Measurements from ENCODE around the gene PUDP.

The PUDP gene

DNA sequence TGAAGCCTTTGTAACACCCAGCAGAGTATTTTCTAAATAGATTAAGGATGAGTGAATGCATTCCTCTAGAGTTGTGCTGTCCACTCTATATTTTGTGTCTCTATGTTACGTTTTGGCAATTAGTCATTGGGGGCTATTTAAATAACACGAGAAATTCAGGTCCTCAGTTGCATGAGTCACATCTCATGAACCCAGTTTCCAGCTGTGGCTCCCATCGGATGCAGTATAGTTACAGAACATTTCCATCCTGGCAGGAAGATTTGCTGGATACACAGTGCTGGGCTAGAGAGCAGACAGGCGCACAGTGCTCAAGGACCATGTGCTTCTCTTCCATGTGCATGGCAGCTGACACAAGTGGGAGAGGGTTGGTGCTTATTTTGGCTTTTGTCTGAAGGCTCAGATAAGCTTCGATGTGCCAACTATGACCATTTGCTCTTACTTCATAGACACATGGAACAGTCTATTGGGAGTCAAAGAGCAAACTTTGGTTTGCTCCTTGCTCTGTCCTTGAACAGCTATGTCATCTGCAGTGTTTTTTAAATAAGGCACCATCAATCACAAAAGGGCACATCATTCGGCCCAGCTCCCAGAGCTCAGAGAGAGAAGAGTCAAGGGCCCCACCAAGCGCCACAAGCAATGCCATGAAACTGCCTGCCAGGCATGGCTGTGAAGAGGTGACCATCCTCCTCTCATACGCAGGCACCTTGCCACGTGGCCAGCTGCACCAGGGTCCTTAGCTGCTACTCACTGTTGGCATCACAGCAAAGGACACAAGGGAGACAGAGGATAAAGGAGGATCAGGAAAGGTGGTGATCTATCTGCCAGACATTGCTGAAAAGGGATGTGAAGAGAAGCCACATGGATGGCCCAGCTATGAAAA is 8.5 kb downstream of the PUDP start:
- Histone ChIP-seq H3K27ac (peak overlapping the region; percentile 18), H3K36me3 (replicated peaks) (no peaks in the 10 kb centered on the region), H3K4me3 (ENCODE audit: low read depth, low read length) (no peak overlapping the region), H3K27me3 (replicated peaks) (no peaks in the 10 kb centered on the region)
- no peak for TF ChIP-seq CTCF (IDR thresholded peaks at IDR 0.05; ENCODE audit: low read depth, low read length, missing control alignments)
- in situ Hi-C loops (cut with HindIII; ENCODE audit: low pct_ligation_motif_present, low sequenced_read_pairs) = no loop called here
- peak; percentile 80 for DNase-seq

- no peak for TF ChIP-seq CTCF (IDR thresholded peaks at IDR 0.05; ENCODE audit: low read depth, low read length, missing control alignments)
- Histone ChIP-seq H3K36me3 (replicated peaks) (no peaks in the 10 kb centered on the region), H3K27ac (no peak overlapping the region), H3K4me3 (ENCODE audit: low read depth, low read length) (no peak overlapping the region), H3K27me3 (replicated peaks) (no peaks in the 10 kb centered on the region)
- no peak for DNase-seq
- in situ Hi-C loops (cut with HindIII; ENCODE audit: low pct_ligation_motif_present, low sequenced_read_pairs) = no loop called here
These were observed 13.0 kb downstream of the PUDP start for GRCh38 chrX:7134981-7135380.

GRCh38 chrX:7133050-7133440 is 14.9 kb downstream of the PUDP start:
- H3K36me3 ChIP-seq (replicated peaks) = no peaks in the 10 kb centered on the region
- H3K27ac ChIP-seq = peak overlapping the region; percentile 27
- no peak for DNase-seq
- H3K27me3 ChIP-seq (replicated peaks) = no peaks in the 10 kb centered on the region
- no peak overlapping the region for H3K4me3 ChIP-seq (ENCODE audit: low read depth, low read length)
- TF ChIP-seq CTCF (IDR thresholded peaks at IDR 0.05; ENCODE audit: low read depth, low read length, missing control alignments) = no peak
- in situ Hi-C loops (cut with HindIII; ENCODE audit: low pct_ligation_motif_present, low sequenced_read_pairs) = no loop called here

DNA sequence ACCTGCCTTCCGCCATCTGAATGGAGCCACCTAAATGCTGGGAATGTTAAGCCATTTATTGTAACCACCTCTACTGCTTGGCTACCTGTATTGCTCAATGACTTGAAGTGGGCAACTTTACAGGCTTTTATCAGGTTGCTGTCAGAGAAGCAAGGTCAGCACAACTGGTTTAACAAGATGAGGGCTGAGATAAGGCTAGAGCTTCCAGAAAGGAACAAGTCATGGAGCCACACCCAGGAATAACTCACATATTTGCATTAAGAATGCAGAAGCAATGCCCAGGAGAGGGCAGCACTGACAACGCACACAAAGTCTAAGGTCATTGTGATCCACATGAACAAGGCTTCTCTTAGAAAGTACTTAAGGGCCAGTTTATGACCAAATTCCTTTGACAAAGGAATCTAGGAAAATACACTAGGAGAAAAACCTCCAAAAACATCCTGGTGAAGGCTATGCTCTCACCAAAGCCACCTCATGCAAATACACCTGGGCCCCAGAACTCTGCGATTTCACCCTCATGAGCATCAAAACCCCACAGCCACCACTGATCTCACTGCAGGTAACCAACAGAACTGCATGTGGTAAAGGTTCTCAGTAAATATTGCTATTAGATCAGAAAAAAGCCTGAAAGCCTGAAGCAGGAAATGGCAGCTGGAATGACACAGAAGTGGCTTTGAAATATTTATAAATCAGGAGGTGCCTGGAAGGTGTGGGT is 15.5 kb downstream of the PUDP start:
- H3K4me3 ChIP-seq (ENCODE audit: low read depth, low read length) = no peak overlapping the region
- peak; percentile 86 for DNase-seq
- H3K27me3 ChIP-seq (replicated peaks) = no peaks in the 10 kb centered on the region
- H3K27ac ChIP-seq = peak overlapping the region; percentile 27
- in situ Hi-C loops (cut with HindIII; ENCODE audit: low pct_ligation_motif_present, low sequenced_read_pairs) = no loop called here
- peak; percentile 83 for TF ChIP-seq CTCF (IDR thresholded peaks at IDR 0.05; ENCODE audit: low read depth, low read length, missing control alignments)
- no peaks in the 10 kb centered on the region for H3K36me3 ChIP-seq (replicated peaks)

GRCh38 chrX:7131621-7132020 is 16.3 kb downstream of the PUDP start:
- H3K27ac ChIP-seq = no peak overlapping the region
- no peaks in the 10 kb centered on the region for H3K36me3 ChIP-seq (replicated peaks)
- no peak overlapping the region for H3K4me3 ChIP-seq (ENCODE audit: low read depth, low read length)
- in situ Hi-C loops (cut with HindIII; ENCODE audit: low pct_ligation_motif_present, low sequenced_read_pairs) = no loop called here
- DNase-seq = no peak
- H3K27me3 ChIP-seq (replicated peaks) = no peaks in the 10 kb centered on the region
- TF ChIP-seq CTCF (IDR thresholded peaks at IDR 0.05; ENCODE audit: low read depth, low read length, missing control alignments) = no peak

Measured in brain microvascular endothelial cell (primary cell).